PC-9 (cell line): ENCODE measurements around the gene BEND3. TPM values are rescaled to one million over a fixed set of nuclear protein-coding genes. Genes with fewer than 3 reads are reported as not detected.
A peak's percentile ranks its signal among the peaks of the same experiment; 100 is the strongest.
"Not testable (repeated sequence)": the region's sequence is repeated elsewhere in the genome, so short reads cannot be mapped to it uniquely, and the experiment has no call there.

Source experiments
- Bru-seq: library from RNA; stranded (reverse); fragments of 400-500 nt; gene quantifications from one replicate; lab custom pipeline; 2021; lab: Mats Ljungman, UMichigan
- BruChase-seq, 2 experiments: library from RNA; stranded (reverse); fragments of 400-500 nt; gene quantifications; one replicate each; lab custom pipeline; 2021; lab: Mats Ljungman, UMichigan
- BruUV-seq: library from RNA; stranded (reverse); fragments of 400-500 nt; replicated peaks from 2 replicates; lab custom pipeline; 2021; lab: Mats Ljungman, UMichigan
- CTCF ChIA-PET: fragments of 300-600 bp; sonication (Branson Sonifier 250); formaldehyde crosslinking; loops from one replicate; lab custom pipeline; 2022; ENCODE audit warnings: antibody characterized with exemption; lab: Charles Lee
- POLR2A ChIA-PET: fragments of 300-600 bp; sonication (Branson Sonifier 250); formaldehyde crosslinking; loops from one replicate; lab custom pipeline; 2022; ENCODE audit warnings: antibody characterized with exemption; ENCODE audit not compliant: unreplicated experiment; lab: Charles Lee
- DNase-seq, 2 experiments: peaks; one replicate each; pipeline versions ENCODE4 v3.0.0 to v3.0.0-alpha.2; 2015 to 2022; ENCODE audit warnings: mixed read lengths in 1 of 2
- H2AFZ ChIP-seq: fragments of 200-600 bp; sonication (generic); 2 replicates; pipeline ENCODE4 v1.8.1; 2017; ENCODE audit warnings: antibody characterized with exemption
- H3F3A ChIP-seq: fragments of 200-600 bp; sonication (generic); 2 replicates; pipeline ENCODE4 v1.8.1; 2017; ENCODE audit warnings: antibody characterized with exemption, mild to moderate bottlenecking, low read depth; ENCODE audit not compliant: insufficient read depth
- H3K27ac ChIP-seq: fragments of 200-600 bp; sonication (generic); 2 replicates; pipeline ENCODE4 v1.6.1; 2016; ENCODE audit warnings: mixed run types
- H3K27me3 ChIP-seq: fragments of 200-600 bp; sonication (generic); 2 replicates; pipeline ENCODE4 v1.6.1; 2016; ENCODE audit warnings: low read depth, mixed run types; ENCODE audit not compliant: insufficient read depth
- H3K36me3 ChIP-seq: fragments of 200-600 bp; sonication (generic); 2 replicates; pipeline ENCODE4 v1.6.1; 2016; ENCODE audit warnings: low read depth, mixed run types
- H3K4me1 ChIP-seq: fragments of 200-600 bp; sonication (generic); replicated peaks from 2 replicates; pipeline ENCODE4 v1.6.1; 2016; ENCODE audit warnings: mixed run types; ENCODE audit not compliant: insufficient read depth
- H3K4me2 ChIP-seq: fragments of 200-600 bp; sonication (generic); 2 replicates; pipeline ENCODE4 v1.6.1; 2017; ENCODE audit warnings: mixed run types
- H3K4me3 ChIP-seq: fragments of 200-600 bp; sonication (generic); 2 replicates; pipeline ENCODE4 v1.6.1; 2016; ENCODE audit warnings: mixed run types
- H3K79me2 ChIP-seq: fragments of 200-600 bp; sonication (generic); 2 replicates; pipeline ENCODE4 v1.6.1; 2017; ENCODE audit warnings: low read depth, mixed run types
- H3K9me2 ChIP-seq: fragments of 200-600 bp; sonication (generic); 2 replicates; pipeline ENCODE4 v1.8.1; 2017; ENCODE audit warnings: mild to moderate bottlenecking; ENCODE audit not compliant: insufficient read depth
- H3K9me3 ChIP-seq: fragments of 200-600 bp; sonication (generic); 2 replicates; pipeline ENCODE4 v1.8.1; 2016; ENCODE audit warnings: low read depth; ENCODE audit not compliant: insufficient read depth
- H4K20me1 ChIP-seq: fragments of 200-600 bp; sonication (generic); 2 replicates; pipeline ENCODE4 v1.8.1; 2017; ENCODE audit not compliant: insufficient read depth
- EZH2 ChIP-seq: fragments of 200-600 bp; sonication (generic); IDR thresholded peaks from 2 replicates; pipeline ENCODE4 v1.8.0; 2017; ENCODE audit warnings: antibody characterized with exemption, low read depth
- intact Hi-C: fragments of 100-400 bp; cut with micrococcal nuclease; formaldehyde crosslinking; loops from one replicate; pipeline ENCODE4 v1.10.0; 2022; ENCODE audit not compliant: unreplicated experiment
- long read RNA-seq: library from polyadenylated mRNA; stranded (forward); transcript quantifications from one replicate; pipeline ENCODE4 v2.0.0, GENCODE V29; 2022
- total RNA-seq: library from RNA; stranded (reverse); gene quantifications from 2 replicates; pipeline ENCODE4 v1.2.3, GENCODE V29; 2021
- TF ChIP-seq, protein P1 (sequence below): fragments of 200-600 bp; sonication (generic); conservative IDR thresholded peaks from 2 replicates; pipeline ENCODE4 v1.6.1; 2017; ENCODE audit warnings: mixed run types, antibody characterized with exemption, mild to moderate bottlenecking, moderate library complexity

BEND3 gene
- total RNA-seq (3.4 and 3.8 TPM in 2 replicates), Bru-seq, nascent RNA (percentile 51 among the genes with signal in this experiment), BruChase-seq, experiment 1, labeled RNA remaining after a 2-hour chase (percentile 47 among the genes with signal in this experiment), BruChase-seq, experiment 2, labeled RNA remaining after a 6-hour chase (percentile 55 among the genes with signal in this experiment)
- long read RNA-seq, full-length matches to known transcripts: 2 of 2 reads
- long read RNA-seq, partial matches to known transcripts: 0 of 2 reads
- long read RNA-seq, other reads (novel, unspliced or antisense): 0 of 2 reads

DNA sequence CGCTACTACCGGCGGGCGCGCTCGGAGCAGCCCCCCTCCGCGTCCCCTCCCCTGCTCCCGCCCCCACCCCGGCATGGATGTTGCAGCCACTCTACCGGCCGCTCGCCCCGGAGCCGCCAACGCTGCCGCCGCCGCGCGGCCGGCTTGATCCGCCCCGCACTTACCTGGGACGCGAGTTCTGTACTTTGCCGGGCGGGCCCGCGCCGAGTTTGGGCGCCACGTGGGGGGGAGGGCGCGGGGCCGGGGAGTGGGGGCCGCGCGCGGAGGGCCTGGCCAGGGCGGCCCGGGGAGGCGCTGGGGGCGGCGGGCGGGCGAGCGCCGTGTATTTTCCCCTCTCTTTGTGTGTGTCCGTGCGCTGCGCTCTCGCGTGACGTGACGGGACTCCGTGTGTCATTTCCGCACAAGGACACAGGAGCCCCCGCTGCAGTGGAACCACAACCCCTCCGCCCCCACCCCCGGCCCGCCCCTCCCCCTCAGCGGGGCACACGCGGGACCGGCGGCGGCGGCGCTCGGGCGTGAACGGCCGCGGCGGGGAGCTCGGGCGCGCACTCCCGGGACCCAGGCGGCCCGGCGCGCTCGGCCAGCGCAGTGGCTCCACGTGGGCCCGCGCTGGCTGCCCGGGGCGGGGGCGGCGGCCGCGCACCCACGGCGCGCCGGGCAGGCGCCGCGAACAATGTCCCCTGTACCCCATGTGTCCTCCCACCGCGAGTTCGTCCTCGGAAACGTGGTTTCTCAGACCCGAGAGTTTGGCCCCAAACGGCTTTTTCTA lies at the start of gene BEND3:
BEND3 (minus strand) TSS at position 590 of the 769 bp plus-strand sequence. CDS start 16,230 bp downstream, outside the sequence.
- POLR2A ChIA-PET: interaction anchor here (0.6 to 0.7 kb wide), 3 partner anchors 9 to 861 kb away, joined by 5 to 7 read pairs (median 7); no protein-coding TSS in a partner anchor
- Histone ChIP-seq H3K4me3 (peak within 1 kb of the TSS; percentile 68), H3K36me3 (no peaks in the 10 kb centered on the region), H2AFZ (peak within 1 kb of the TSS; percentile 97), H4K20me1 (no peaks in the 10 kb centered on the region), H3K4me1 (peaks cover 8% of the 10 kb centered on the region; the same call in 1 of the 2 replicates), H3K4me2 (peak within 1 kb of the TSS; percentile 96), H3K9me3 (no peaks in the 10 kb centered on the region), H3K79me2 (peaks cover 10% of the 10 kb centered on the region; the same call in 1 of the 2 replicates), H3K27me3 (no peaks in the 10 kb centered on the region), H3K9me2 (no peaks in the 10 kb centered on the region), H3K27ac (peak within 1 kb of the TSS; percentile 58), H3F3A (peaks cover 14% of the 10 kb centered on the region; the same call in 1 of the 2 replicates)
- BruUV-seq: no TSS peak
- DNase-seq: peak in 1 of 2 experiments; percentile 31
- intact Hi-C loops: loop anchor here (1.0 to 10.0 kb wide), 4 partner anchors 87 to 778 kb away; partner anchors contain the start of gene MTRES1
- no peak for TF ChIP-seq EZH2
- TF ChIP-seq, protein P1, sequence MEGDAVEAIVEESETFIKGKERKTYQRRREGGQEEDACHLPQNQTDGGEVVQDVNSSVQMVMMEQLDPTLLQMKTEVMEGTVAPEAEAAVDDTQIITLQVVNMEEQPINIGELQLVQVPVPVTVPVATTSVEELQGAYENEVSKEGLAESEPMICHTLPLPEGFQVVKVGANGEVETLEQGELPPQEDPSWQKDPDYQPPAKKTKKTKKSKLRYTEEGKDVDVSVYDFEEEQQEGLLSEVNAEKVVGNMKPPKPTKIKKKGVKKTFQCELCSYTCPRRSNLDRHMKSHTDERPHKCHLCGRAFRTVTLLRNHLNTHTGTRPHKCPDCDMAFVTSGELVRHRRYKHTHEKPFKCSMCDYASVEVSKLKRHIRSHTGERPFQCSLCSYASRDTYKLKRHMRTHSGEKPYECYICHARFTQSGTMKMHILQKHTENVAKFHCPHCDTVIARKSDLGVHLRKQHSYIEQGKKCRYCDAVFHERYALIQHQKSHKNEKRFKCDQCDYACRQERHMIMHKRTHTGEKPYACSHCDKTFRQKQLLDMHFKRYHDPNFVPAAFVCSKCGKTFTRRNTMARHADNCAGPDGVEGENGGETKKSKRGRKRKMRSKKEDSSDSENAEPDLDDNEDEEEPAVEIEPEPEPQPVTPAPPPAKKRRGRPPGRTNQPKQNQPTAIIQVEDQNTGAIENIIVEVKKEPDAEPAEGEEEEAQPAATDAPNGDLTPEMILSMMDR: no peak
- CTCF ChIA-PET: interaction anchor here (0.5 to 0.6 kb wide), 4 partner anchors 87 to 1125 kb away, joined by 3 to 19 read pairs (median 4); partner anchors contain the start of gene MTRES1

DNA sequence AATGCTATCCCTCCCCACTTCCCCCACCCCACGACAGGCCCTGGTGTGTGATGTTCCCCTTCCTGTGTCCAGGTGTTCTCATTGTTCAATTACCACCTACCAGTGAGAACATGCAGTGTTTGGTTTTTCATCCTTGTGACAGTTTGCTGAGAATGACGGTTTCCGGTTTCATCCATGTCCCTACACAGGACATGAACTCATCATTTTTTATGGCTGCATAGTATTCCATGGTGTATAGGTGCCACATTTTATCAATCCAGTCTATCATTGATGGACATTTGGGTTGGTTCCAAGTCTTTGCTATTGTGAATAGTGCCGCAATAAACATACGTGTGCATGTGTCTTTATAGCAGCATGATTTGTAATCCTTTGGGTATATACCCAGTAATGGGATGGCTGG lies 49.0 kb upstream of the BEND3 start:
- POLR2A ChIA-PET, H2AFZ ChIP-seq, H3K36me3 ChIP-seq, H3K4me1 ChIP-seq, DNase-seq, H3K27ac ChIP-seq, H3K4me3 ChIP-seq, H4K20me1 ChIP-seq, H3K9me2 ChIP-seq, H3F3A ChIP-seq, intact Hi-C loops, BruUV-seq, H3K4me2 ChIP-seq, H3K79me2 ChIP-seq, H3K27me3 ChIP-seq, H3K9me3 ChIP-seq, CTCF ChIA-PET: not testable (repeated sequence)

DNA sequence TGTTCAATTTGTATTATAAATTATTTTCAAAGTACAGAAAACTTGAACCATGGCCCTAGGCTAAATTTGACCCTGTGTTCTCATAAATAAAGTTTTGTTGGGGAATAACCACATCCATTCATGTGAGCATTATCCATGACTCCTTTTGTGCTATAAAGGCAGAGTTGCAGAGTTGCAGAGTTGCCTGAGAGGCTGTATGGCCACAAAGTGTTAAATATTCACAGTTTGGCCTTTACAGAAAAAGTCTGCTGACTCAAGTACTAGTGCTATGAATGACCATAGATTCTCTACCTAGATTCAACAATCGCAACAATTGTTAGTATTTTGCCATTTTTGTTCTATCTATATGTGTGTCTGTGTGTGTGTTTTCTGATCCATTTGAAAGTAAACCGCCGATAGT lies 46.2 kb upstream of the BEND3 start:
- Histone ChIP-seq H3K27ac (no peak overlapping the region), H3K4me3 (no peak overlapping the region), H3K79me2 (no peaks in the 10 kb centered on the region), H3K4me2 (no peak overlapping the region), H3K9me3 (no peaks in the 10 kb centered on the region), H4K20me1 (no peaks in the 10 kb centered on the region), H3K27me3 (no peaks in the 10 kb centered on the region), H3K4me1 (no peaks in the 10 kb centered on the region), H3K9me2 (no peaks in the 10 kb centered on the region), H3F3A (no peaks in the 10 kb centered on the region), H2AFZ (no peak overlapping the region), H3K36me3 (no peaks in the 10 kb centered on the region)
- TF ChIP-seq EZH2: no peak
- TF ChIP-seq, protein P1: no peak
- no peak for DNase-seq
- no TSS peak for BruUV-seq
- intact Hi-C loops: no loop called here
- ChIA-PET CTCF (no interaction called here), POLR2A (no interaction called here)
